BLaER1 treated with 17β-estradiol and CSF1 and Interleukin-3, amounts not matched to agents 10 nM and 100 nM (cell line): ENCODE results near the gene AURKB.

ENCODE experiments used
- H3K27ac ChIP-seq, 11 experiments: shearing (Covaris generic); formaldehyde crosslinking; 2 replicates each; pipeline ENCODE4 v1.8.1; 2022
- H3K27me3 ChIP-seq, 11 experiments: shearing (Covaris generic); formaldehyde crosslinking; 2 replicates each; pipeline ENCODE4 v1.8.1; 2022
- H3K36me3 ChIP-seq, 11 experiments: shearing (Covaris generic); formaldehyde crosslinking; 2 replicates each; pipeline ENCODE4 v1.8.1; 2022
- H3K4me1 ChIP-seq, 10 experiments: shearing (Covaris generic); formaldehyde crosslinking; 2 replicates each; pipeline ENCODE4 v1.8.1; 2022
- H3K4me2 ChIP-seq, 11 experiments: shearing (Covaris generic); formaldehyde crosslinking; 2 replicates each; pipeline ENCODE4 v1.8.1; 2022
- H3K4me3 ChIP-seq, 10 experiments: shearing (Covaris generic); formaldehyde crosslinking; 2 replicates each; pipeline ENCODE4 v1.8.1; 2022
- H3K9ac ChIP-seq, 11 experiments: shearing (Covaris generic); formaldehyde crosslinking; 2 replicates each; pipeline ENCODE4 v1.8.1; 2022
- H3K9me3 ChIP-seq, 11 experiments: shearing (Covaris generic); formaldehyde crosslinking; replicated peaks in 1 of 11; 2 replicates each; pipeline ENCODE4 v1.8.1; 2022
- H4K20me1 ChIP-seq, 11 experiments: shearing (Covaris generic); formaldehyde crosslinking; 2 replicates each; pipeline ENCODE4 v1.8.1; 2022
- Cebpa-rat ChIP-seq, 11 experiments: shearing (Covaris generic); IDR thresholded peaks; 2 replicates each; pipeline ENCODE4 v1.8.1; 2022

AURKB gene

DNA sequence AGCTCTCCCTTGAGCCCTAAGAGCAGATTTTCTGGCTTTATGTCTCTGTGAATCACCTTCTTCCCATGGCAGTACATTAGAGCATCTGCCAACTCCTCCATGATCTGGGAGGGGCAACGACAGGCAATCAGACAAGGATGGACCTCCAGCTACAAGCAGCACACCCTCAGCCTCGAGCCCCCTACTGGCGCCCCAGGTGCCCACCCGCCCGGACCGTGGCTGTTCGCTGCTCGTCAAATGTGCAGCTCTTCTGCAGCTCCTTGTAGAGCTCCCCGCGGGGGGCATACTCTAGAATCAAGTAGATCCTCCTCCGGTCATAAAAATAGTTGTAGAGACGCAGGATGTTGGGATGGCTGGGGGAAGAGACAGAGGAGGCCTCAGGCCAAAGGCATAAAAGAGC is 3.8 kb downstream of the AURKB start:
- Histone ChIP-seq H3K4me3 (no peak overlapping the region), H3K4me2 (0 out of 22 replicates have a peak overlapping the region, but pooled peaks of 1 of the 11 experiments have one; percentile 92), H3K9me3 (no peaks in the 10 kb centered on the region), H4K20me1 (peaks cover 0 to 45% (median 29%) of the 10 kb centered on the region in 11 experiments; a peak in 16 of 22 replicates), H3K27me3 (no peaks in the 10 kb centered on the region), H3K9ac (peak overlapping the region in 1 of 11 experiments; percentile 27; a peak in 3 of 22 replicates), H3K4me1 (peaks cover 26 to 44% (median 37%) of the 10 kb centered on the region in 10 experiments), H3K27ac (no peak overlapping the region), H3K36me3 (peaks cover 0 to 78% (median 60%) of the 10 kb centered on the region in 11 experiments; a peak in 18 of 22 replicates)
- no peak for TF ChIP-seq Cebpa-rat (IDR thresholded peaks at IDR 0.05)

DNA sequence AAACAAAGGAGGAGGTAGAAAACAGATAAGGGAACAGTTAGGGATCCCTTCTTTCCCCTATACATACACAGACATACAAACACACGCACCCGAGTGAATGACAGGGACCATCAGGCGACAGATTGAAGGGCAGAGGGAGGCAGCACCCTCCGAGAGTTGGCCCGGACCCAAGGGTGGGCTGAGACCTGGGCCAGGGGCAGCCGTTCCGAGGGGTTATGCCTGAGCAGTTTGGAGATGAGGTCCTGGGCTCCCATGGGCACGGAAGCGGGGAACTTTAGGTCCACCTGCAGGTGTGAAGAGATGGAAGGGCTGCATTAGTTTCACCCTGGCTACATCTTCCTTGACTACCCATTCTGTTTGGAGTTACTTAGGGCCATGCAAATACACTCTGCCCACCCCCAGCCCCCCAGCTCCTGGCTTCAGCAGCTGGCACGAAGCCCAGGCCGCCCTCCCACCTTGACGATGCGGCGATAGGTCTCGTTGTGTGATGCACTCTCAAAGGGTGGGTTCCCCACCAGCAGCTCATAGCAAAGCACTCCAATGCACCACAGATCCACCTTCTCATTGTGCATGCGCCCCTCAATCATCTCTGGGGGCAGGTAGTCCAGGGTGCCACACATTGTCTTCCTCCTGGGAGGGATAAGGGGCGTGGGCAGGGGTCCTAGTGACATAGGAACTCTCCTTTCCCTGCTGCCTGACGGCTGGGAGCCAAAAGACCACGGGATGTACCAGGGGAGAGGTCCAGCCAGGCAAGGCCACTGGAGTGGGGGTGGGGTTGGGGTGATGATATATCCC is 5.4 kb downstream of the AURKB start:
- Histone ChIP-seq H3K4me2 (no peak overlapping the region), H3K4me1 (peaks cover 15 to 38% (median 30%) of the 10 kb centered on the region in 10 experiments), H3K27ac (no peak overlapping the region), H3K4me3 (no peak overlapping the region), H3K9ac (no peak overlapping the region), H3K9me3 (no peaks in the 10 kb centered on the region), H3K27me3 (no peaks in the 10 kb centered on the region), H3K36me3 (peaks cover 0 to 87% (median 65%) of the 10 kb centered on the region in 11 experiments; a peak in 18 of 22 replicates), H4K20me1 (peaks cover 0 to 45% (median 29%) of the 10 kb centered on the region in 11 experiments; a peak in 16 of 22 replicates)
- TF ChIP-seq Cebpa-rat (IDR thresholded peaks at IDR 0.05): no peak

DNA sequence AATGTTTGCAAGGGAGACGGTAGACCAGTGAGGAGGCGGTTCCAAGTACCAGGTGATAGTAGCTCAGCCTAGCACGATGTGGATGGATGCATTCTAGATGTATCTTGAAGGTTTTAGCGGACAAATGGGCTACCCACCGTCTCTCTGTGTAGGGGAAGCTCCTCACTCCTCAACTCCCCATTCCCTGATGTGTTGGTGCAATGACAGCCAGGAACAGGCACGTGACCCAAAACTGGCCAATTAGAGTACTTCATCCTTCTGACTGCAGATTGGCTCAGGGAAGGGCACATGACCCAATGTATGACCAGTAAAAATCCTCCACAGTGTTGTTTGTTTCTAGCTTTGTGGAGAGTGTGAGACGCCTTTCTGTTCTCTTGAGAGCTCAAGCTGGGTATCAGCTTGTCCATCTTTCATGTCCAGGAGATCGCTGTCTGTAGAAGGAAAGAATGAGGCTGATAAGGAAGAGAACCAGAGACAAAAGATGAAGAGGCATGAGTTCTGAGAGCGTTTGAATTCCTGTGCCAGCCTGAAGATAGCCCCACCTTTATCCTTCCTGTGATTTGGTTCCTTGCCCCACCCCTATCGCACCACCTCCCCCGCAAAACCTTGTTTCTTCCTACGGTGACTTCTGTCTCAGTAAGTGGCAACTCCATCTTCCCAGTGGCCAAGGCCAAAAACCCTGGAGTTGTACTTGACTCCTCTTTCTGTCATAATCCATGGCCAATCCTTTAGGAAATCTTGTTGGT is 18.1 kb downstream of the AURKB start:
- Histone ChIP-seq H4K20me1 (peaks cover 14 to 21% (median 17%) of the 10 kb centered on the region in 11 experiments; a peak in 19 of 22 replicates), H3K27ac (peak overlapping the region in 10 of 11 experiments; percentile 7 to 75 (median 62); a peak in 17 of 22 replicates), H3K27me3 (no peaks in the 10 kb centered on the region), H3K4me2 (peak overlapping the region; percentile 49 to 81 (median 66)), H3K9ac (peak overlapping the region in 10 of 11 experiments; percentile 16 to 62 (median 48); a peak in 16 of 22 replicates), H3K4me1 (peaks cover 37 to 47% (median 43%) of the 10 kb centered on the region in 10 experiments), H3K36me3 (no peaks in the 10 kb centered on the region), H3K9me3 (no peaks in the 10 kb centered on the region), H3K4me3 (peak overlapping the region in 6 of 10 experiments; percentile 0 to 47 (median 16); a peak in 5 of 20 replicates)
- TF ChIP-seq Cebpa-rat (IDR thresholded peaks at IDR 0.05): no peak

DNA sequence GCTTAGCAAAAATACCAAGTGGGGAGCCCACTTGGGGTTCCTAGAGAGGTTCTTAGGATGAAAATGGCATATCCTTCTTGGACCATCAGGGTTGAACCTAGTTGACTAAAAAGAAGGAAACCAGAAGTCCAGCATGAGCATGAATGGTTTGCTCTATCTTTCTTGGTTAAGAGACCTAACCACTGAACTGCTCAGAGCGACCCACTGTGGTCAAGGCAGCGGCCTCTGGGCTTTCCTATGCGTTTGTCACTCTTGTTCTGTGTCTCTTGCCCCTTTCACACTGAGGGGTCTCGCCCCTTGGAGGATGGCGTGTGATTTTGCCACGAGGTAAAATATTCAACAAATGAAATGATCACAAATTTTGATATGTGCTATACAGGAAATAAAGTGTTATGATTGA is 19.9 kb downstream of the AURKB start:
- Histone ChIP-seq H3K4me3 (peak overlapping the region; percentile 23 to 88 (median 78); a peak in 13 of 20 replicates), H4K20me1 (peaks cover 15 to 36% (median 20%) of the 10 kb centered on the region in 11 experiments; a peak in 19 of 22 replicates), H3K4me1 (peaks cover 37 to 46% (median 42%) of the 10 kb centered on the region in 10 experiments), H3K27ac (peak overlapping the region in 8 of 11 experiments; percentile 17 to 91 (median 80); a peak in 14 of 22 replicates), H3K4me2 (peak overlapping the region; percentile 47 to 100 (median 70)), H3K36me3 (no peaks in the 10 kb centered on the region), H3K9ac (peak overlapping the region in 9 of 11 experiments; percentile 15 to 93 (median 44); a peak in 11 of 22 replicates), H3K9me3 (no peaks in the 10 kb centered on the region), H3K27me3 (no peaks in the 10 kb centered on the region)
- no peak for TF ChIP-seq Cebpa-rat (IDR thresholded peaks at IDR 0.05)

DNA sequence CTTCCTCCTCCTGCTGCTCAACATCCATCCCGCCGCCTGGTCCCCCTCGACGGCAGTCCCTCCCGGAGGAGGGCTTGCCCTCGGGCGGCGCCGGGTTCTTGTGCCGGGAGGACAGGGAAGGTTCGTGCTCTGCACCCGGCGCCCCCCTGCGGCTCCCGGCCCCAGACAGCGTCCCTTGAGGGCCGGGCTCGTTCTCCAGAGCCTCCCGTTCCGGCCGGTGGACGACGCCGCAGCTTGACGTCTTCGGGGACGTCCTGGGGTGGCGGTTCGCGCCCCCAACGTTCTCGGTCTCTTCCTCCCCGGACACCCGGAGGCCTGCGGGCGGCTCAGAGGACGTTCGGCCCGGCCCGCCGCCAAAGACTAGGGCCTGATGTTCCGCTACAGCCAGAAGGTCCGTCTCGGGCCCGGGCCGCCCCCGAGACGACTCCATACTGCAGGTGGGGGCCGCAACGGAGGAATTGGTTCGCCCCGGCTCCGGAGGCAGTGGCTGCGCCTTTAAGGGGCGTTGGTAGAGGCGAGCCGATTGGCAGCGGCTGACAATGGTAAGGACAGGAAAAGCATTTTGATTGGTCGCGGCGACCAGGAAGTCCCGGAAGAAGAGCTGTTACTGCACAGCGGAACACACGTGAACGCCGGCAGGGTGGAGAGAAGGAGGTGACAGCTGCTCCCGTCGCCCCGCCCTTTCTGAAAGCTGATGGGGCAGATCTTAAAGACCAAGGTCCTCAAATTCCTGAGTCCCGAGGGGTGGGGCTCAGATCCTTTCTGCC is 20.5 kb downstream of the AURKB start, which contains the start of gene BORCS6:
Gene BORCS6 (minus strand): TSS at position 470 of the 767 bp plus-strand sequence. CDS start 40 bp downstream, at position 430.
- Histone ChIP-seq H3K9ac (peak within 1 kb of the TSS; percentile 78 to 93 (median 88)), H3K27me3 (no peaks in the 10 kb centered on the region), H4K20me1 (peaks cover 15 to 36% (median 20%) of the 10 kb centered on the region in 11 experiments; a peak in 19 of 22 replicates), H3K27ac (peak within 1 kb of the TSS; percentile 73 to 91 (median 84)), H3K36me3 (no peaks in the 10 kb centered on the region), H3K4me1 (peaks cover 37 to 46% (median 43%) of the 10 kb centered on the region in 10 experiments), H3K9me3 (no peaks in the 10 kb centered on the region), H3K4me3 (peak within 1 kb of the TSS; percentile 71 to 88 (median 79)), H3K4me2 (peak within 1 kb of the TSS; percentile 85 to 100 (median 98))
- no peak for TF ChIP-seq Cebpa-rat (IDR thresholded peaks at IDR 0.05)

DNA sequence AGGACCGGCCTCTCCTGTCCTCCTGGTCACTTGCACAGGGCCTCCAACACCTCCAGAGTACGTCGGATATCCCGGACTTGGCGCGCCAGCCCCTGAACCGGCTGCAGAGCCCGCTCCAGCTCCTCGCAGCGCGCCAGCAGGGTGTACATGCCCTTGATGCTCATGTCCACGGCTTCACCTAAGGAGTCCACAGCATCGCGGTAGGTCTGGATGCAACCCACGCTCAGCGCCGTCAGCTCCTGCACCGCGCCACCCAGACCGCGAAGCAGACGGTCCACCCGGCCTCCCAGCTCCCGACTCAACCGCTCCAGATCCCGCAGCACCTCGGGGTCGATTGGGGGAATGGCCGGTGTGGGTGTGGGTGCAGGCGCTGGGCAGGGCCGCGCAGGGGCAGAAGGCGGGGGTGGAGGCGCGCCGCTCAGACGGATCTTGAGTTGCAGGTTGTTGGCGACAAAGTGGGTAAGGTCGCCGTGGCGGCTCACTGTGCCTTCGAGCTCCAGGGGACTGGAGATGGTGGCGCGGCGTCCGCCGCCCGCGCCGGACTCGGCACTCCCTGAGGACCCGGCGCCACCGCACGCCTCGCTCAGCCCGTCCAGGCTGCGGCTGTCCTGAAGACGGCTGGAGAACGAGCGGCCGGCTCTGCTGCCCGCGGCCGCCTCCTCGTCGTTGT is 21.2 kb downstream of the AURKB start:
- Histone ChIP-seq H3K27me3 (no peaks in the 10 kb centered on the region), H3K9ac (peak overlapping the region; percentile 78 to 93 (median 88)), H4K20me1 (peaks cover 15 to 36% (median 20%) of the 10 kb centered on the region in 11 experiments; a peak in 19 of 22 replicates), H3K4me3 (peak overlapping the region; percentile 71 to 88 (median 79)), H3K36me3 (no peaks in the 10 kb centered on the region), H3K9me3 (no peaks in the 10 kb centered on the region), H3K27ac (peak overlapping the region; percentile 73 to 91 (median 84)), H3K4me1 (peaks cover 37 to 50% (median 46%) of the 10 kb centered on the region in 10 experiments), H3K4me2 (peak overlapping the region; percentile 85 to 100 (median 98))
- no peak for TF ChIP-seq Cebpa-rat (IDR thresholded peaks at IDR 0.05)

DNA sequence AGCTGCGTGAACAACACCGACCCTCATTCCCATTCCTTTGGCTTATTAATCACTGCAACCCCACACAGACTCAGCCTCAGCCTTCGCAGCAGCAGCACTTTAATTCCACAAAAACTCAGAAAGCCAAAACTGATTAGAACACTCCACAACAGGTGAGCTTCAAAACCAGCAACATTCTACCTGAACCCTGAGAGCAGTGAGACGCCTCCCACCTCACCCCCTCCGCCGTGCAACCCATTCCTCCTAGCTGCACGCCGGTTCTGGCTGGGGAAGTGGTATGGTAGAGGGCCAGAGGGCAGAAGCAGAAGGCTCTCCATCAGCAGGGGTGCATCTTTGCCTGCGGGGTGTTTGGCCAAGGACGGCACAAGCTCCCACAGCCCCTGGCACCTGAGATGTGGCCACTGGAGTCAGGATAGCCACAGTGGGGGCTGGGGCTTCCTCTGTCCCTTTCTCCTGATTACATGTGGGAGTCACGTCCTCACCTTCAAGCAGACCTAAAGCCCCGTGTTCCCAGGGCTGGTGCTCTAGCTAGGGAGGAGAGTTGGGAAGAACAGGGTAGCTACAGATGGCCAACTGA is 22.0 kb downstream of the AURKB start:
- Histone ChIP-seq H3K4me1 (peaks cover 37 to 56% (median 50%) of the 10 kb centered on the region in 10 experiments), H3K4me2 (peak overlapping the region; percentile 85 to 100 (median 98)), H3K9ac (peak overlapping the region; percentile 78 to 93 (median 88))

More for the DNA sequence above, 22.0 kb downstream of the AURKB start:
- no peaks in the 10 kb centered on the region for H3K27me3 ChIP-seq
- no peak for TF ChIP-seq Cebpa-rat (IDR thresholded peaks at IDR 0.05)
- H3K4me3 ChIP-seq: peak overlapping the region; percentile 71 to 88 (median 79)
- no peaks in the 10 kb centered on the region for H3K9me3 ChIP-seq
- H4K20me1 ChIP-seq: peaks cover 15 to 36% (median 20%) of the 10 kb centered on the region in 11 experiments; a peak in 19 of 22 replicates
- H3K27ac ChIP-seq: peak overlapping the region; percentile 24 to 91 (median 84); a peak in 21 of 22 replicates
- no peaks in the 10 kb centered on the region for H3K36me3 ChIP-seq
